GM23248 (cell line): ENCODE data around the gene ADM.

Experiments used
- EZH2 ChIP-seq: fragments of 200-600 bp; sonication (generic); IDR thresholded peaks from 2 replicates; pipeline ENCODE4 v1.6.1; 2018; ENCODE audit warnings: antibody characterized with exemption, mild to moderate bottlenecking; ENCODE audit not compliant: insufficient read depth, poor library complexity, severe bottlenecking
- EZH2phosphoT487 ChIP-seq: fragments of 200-600 bp; sonication (generic); IDR thresholded peaks from 2 replicates; pipeline ENCODE4 v1.6.1; 2018; ENCODE audit warnings: antibody characterized with exemption, moderate library complexity, mild to moderate bottlenecking, low read depth; ENCODE audit not compliant: insufficient read depth

GRCh38 chr11:10328314-10329098 lies 23.6 kb downstream of the ADM start:
- no peak for TF ChIP-seq EZH2phosphoT487
- no peak for TF ChIP-seq EZH2
